Aorta (tissue), 5 donors: ENCODE results near the gene TMEM132D. TPM values are rescaled to one million over a fixed set of nuclear protein-coding genes. Genes with fewer than 3 reads are reported as not detected.

Source experiments
- ATAC-seq: fragments of 200-7000 bp; cut with Tn5 transposase; one replicate; pipeline ENCODE4 v1.9.1; 2022; ENCODE audit warnings: moderate library complexity; ENCODE audit not compliant: low FRiP score
- DNase-seq, 2 donors: peaks; one replicate each; pipeline ENCODE4 v3.0.0-alpha.2; 2020
- H3K27ac ChIP-seq, 2 donors: one replicate each; pipeline ENCODE4 v1.5.1; 2013; ENCODE audit warnings: low read length in 2 of 2, mild to moderate bottlenecking in 2 of 2, moderate library complexity in 2 of 2, control low read depth in 1 of 2, inconsistent platforms in 1 of 2, low read depth in 1 of 2
- H3K27me3 ChIP-seq, 2 donors: one replicate each; pipeline ENCODE4 v1.6.1; 2013; ENCODE audit warnings: control low read depth in 1 of 2, low read length in 1 of 2, mild to moderate bottlenecking in 1 of 2, moderate library complexity in 1 of 2; ENCODE audit not compliant: insufficient read depth in 2 of 2, control insufficient read depth in 1 of 2
- H3K36me3 ChIP-seq, 2 donors: one replicate each; pipeline ENCODE4 v1.6.1; 2013; ENCODE audit warnings: control low read depth in 1 of 2, low read length in 1 of 2, mild to moderate bottlenecking in 1 of 2; ENCODE audit not compliant: insufficient read depth in 2 of 2, control insufficient read depth in 1 of 2
- H3K4me1 ChIP-seq, 2 donors: one replicate each; pipeline ENCODE4 v1.6.1; 2013; ENCODE audit warnings: low read length in 2 of 2, control low read depth in 1 of 2, mild to moderate bottlenecking in 1 of 2, moderate library complexity in 1 of 2; ENCODE audit not compliant: insufficient read depth in 2 of 2, control insufficient read depth in 1 of 2
- H3K4me3 ChIP-seq, 2 donors: one replicate each; pipeline ENCODE4 v1.5.1; 2013; ENCODE audit warnings: low read length in 2 of 2, control low read depth in 1 of 2, mild to moderate bottlenecking in 1 of 2
- H3K9me3 ChIP-seq: one replicate; pipeline ENCODE4 v1.6.1; 2013; ENCODE audit warnings: mild to moderate bottlenecking, low read length; ENCODE audit not compliant: control insufficient read depth
- WGBS, 2 donors: extraction: QIAGEN DNeasy Blood & Tissue Kit; methylation state at CpG; one replicate each; pipeline ENCODE4 v1.1.7; 2013; 5-methylcytosine and 5-hydroxymethylcytosine counted together
- intact Hi-C, 2 donors: fragments of 100-400 bp; cut with DNase I; formaldehyde crosslinking; loops; one replicate each; pipeline versions ENCODE4 v1.14.2 to v1.15.0; 2022
- polyA plus RNA-seq, 2 donors: library from polyadenylated mRNA; stranded (reverse); fragments of 200-250 nt; gene quantifications; one replicate each; pipeline ENCODE4 v1.2.3, GENCODE V29; 2013
- total RNA-seq, 2 donors: library from RNA; stranded (reverse); fragmentation: NEBNext Ultra II Directional; extraction: Animal tissue kit (Norgen Biotek cat#: 25700); gene quantifications; one replicate each; pipeline ENCODE4 v1.2.1, GENCODE V29; 2021
- donor health status: healthy with polysubstance abuse.
- donor health status: Bipolar disorder and iron deficiency.
- donor health status: DM: no; HTN: no; CAD: no.
- donor health status: DM: no; HTN: no; CAD: no.
- donor health status: DM: yes; HTN: yes; CAD: no.

TMEM132D gene
- total and polyA plus RNA-seq, 4 donors, result not detected

- Histone ChIP-seq H3K27me3 (no peaks in the 10 kb centered on the region), H3K9me3 (no peaks in the 10 kb centered on the region), H3K4me1 (no peaks in the 10 kb centered on the region), H3K27ac (no peak overlapping the region), H3K4me3 (no peak overlapping the region), H3K36me3 (no peaks in the 10 kb centered on the region)
- intact Hi-C loops, result no loop called here
- DNase-seq, result no peak
- no peak for ATAC-seq
- 30 to 43% methylated on average over 6 of the region's 6 CpGs for WGBS, 2 donors
Observed at GRCh38 chr12:129234209-129234608, 669.6 kb downstream of the TMEM132D start.

GRCh38 chr12:129231491-129231890, 672.3 kb downstream of the TMEM132D start:
- H3K4me3 ChIP-seq, result no peak overlapping the region
- intact Hi-C loops, result no loop called here
- no peak for ATAC-seq
- no peak overlapping the region for H3K27ac ChIP-seq
- H3K27me3 ChIP-seq, result no peaks in the 10 kb centered on the region
- WGBS, 2 donors, result 82% methylated on average over 3 of the region's 3 CpGs
- H3K9me3 ChIP-seq, result no peaks in the 10 kb centered on the region
- no peaks in the 10 kb centered on the region for H3K36me3 ChIP-seq
- DNase-seq, result no peak
- no peaks in the 10 kb centered on the region for H3K4me1 ChIP-seq

- no peaks in the 10 kb centered on the region for H3K4me1 ChIP-seq
- no peaks in the 10 kb centered on the region for H3K36me3 ChIP-seq
- 74 to 79% methylated on average over 4 of the region's 4 CpGs for WGBS, 2 donors
- DNase-seq (no peak), ATAC-seq (no peak)
- no peaks in the 10 kb centered on the region for H3K9me3 ChIP-seq
- H3K4me3 ChIP-seq, result no peak overlapping the region
- H3K27ac ChIP-seq, result no peak overlapping the region
- no peaks in the 10 kb centered on the region for H3K27me3 ChIP-seq
- intact Hi-C loops, result no loop called here
Observed at GRCh38 chr12:129230995-129231394, 672.8 kb downstream of the TMEM132D start.

GRCh38 chr12:129226851-129227250, 677.0 kb downstream of the TMEM132D start:
- no peaks in the 10 kb centered on the region for H3K27me3 ChIP-seq
- 65 to 69% methylated on average over 6 of the region's 6 CpGs for WGBS, 2 donors
- H3K36me3 ChIP-seq, result no peaks in the 10 kb centered on the region
- peaks cover 1% of the 10 kb centered on the region for H3K9me3 ChIP-seq
- intact Hi-C loops, result no loop called here
- H3K4me1 ChIP-seq, result no peaks in the 10 kb centered on the region
- H3K27ac ChIP-seq, result no peak overlapping the region
- no peak for DNase-seq
- H3K4me3 ChIP-seq, result no peak overlapping the region
- ATAC-seq, result no peak

GRCh38 chr12:129226005-129226404, 677.8 kb downstream of the TMEM132D start:
- intact Hi-C loops, result no loop called here
- no peaks in the 10 kb centered on the region for H3K4me1 ChIP-seq
- H3K9me3 ChIP-seq, result peaks cover 3% of the 10 kb centered on the region
- DNase-seq (no peak), ATAC-seq (no peak)
- H3K27me3 ChIP-seq, result no peaks in the 10 kb centered on the region
- H3K4me3 ChIP-seq, result no peak overlapping the region
- H3K27ac ChIP-seq, result no peak overlapping the region
- 57 to 66% methylated on average over 7 of the region's 7 CpGs for WGBS, 2 donors
- H3K36me3 ChIP-seq, result no peaks in the 10 kb centered on the region

- DNase-seq, result no peak
- Histone ChIP-seq H3K36me3 (no peaks in the 10 kb centered on the region), H3K4me3 (no peak overlapping the region), H3K4me1 (no peaks in the 10 kb centered on the region), H3K27me3 (no peaks in the 10 kb centered on the region), H3K27ac (no peak overlapping the region), H3K9me3 (peaks cover 4% of the 10 kb centered on the region)
- 88 to 89% methylated on average over 5 of the region's 5 CpGs for WGBS, 2 donors
- intact Hi-C loops, result no loop called here
- no peak for ATAC-seq
Observed at GRCh38 chr12:129215556-129215955, 688.3 kb downstream of the TMEM132D start.

- H3K27me3 ChIP-seq, result no peaks in the 10 kb centered on the region
- ATAC-seq (no peak), DNase-seq (no peak)
- intact Hi-C loops, result no loop called here
- H3K4me1 ChIP-seq, result no peaks in the 10 kb centered on the region
- 63 to 72% methylated on average over 4 of the region's 4 CpGs for WGBS, 2 donors
- no peak overlapping the region for H3K4me3 ChIP-seq
- H3K27ac ChIP-seq, result no peak overlapping the region
- H3K36me3 ChIP-seq, result no peaks in the 10 kb centered on the region
- H3K9me3 ChIP-seq, result peaks cover 1% of the 10 kb centered on the region
Observed at GRCh38 chr12:129213551-129213950, 690.3 kb downstream of the TMEM132D start.

GRCh38 chr12:129211862-129212630, 691.8 kb downstream of the TMEM132D start:
- Histone ChIP-seq H3K27me3 (no peaks in the 10 kb centered on the region), H3K27ac (no peak overlapping the region), H3K36me3 (no peaks in the 10 kb centered on the region), H3K4me3 (no peak overlapping the region), H3K9me3 (no peaks in the 10 kb centered on the region), H3K4me1 (no peaks in the 10 kb centered on the region)
- intact Hi-C loops, result no loop called here
- DNase-seq (no peak), ATAC-seq (no peak)
- 49 to 51% methylated on average over 11 of the region's 11 CpGs for WGBS, 2 donors

- Histone ChIP-seq H3K4me3 (no peak overlapping the region), H3K27ac (no peak overlapping the region), H3K9me3 (peaks cover 1% of the 10 kb centered on the region), H3K36me3 (no peaks in the 10 kb centered on the region), H3K27me3 (no peaks in the 10 kb centered on the region), H3K4me1 (no peaks in the 10 kb centered on the region)
- DNase-seq (no peak), ATAC-seq (no peak)
- intact Hi-C loops, result no loop called here
- 64 to 70% methylated on average over 9 of the region's 9 CpGs for WGBS, 2 donors
Observed at GRCh38 chr12:129208566-129208965, 695.3 kb downstream of the TMEM132D start.
